Pulmonary artery endothelial cell (primary cell): ENCODE measurements around the gene GATB. TPM values are rescaled to one million over a fixed set of nuclear protein-coding genes. Genes with fewer than 3 reads are reported as not detected.

ENCODE experiments used
- DNase-seq: peaks from one replicate; pipeline ENCODE4 v3.0.0-alpha.2; 2011; ENCODE audit warnings: low read depth, low spot score
- total RNA-seq: library from RNA; depleted of rRNA; stranded (reverse); fragments of >200 nt; gene quantifications from 2 replicates; pipeline ENCODE4 v1.2.3, GENCODE V29; 2014

GATB gene
- total RNA-seq, 1 donor from 2014 or later, result 16.4 TPM

- DNase-seq, result no peak
Observed at GRCh38 chr4:151700566-151701316, 60.1 kb downstream of the GATB start.

GRCh38 chr4:151698213-151698612 is 62.6 kb downstream of the GATB start:
- no peak for DNase-seq

DNA sequence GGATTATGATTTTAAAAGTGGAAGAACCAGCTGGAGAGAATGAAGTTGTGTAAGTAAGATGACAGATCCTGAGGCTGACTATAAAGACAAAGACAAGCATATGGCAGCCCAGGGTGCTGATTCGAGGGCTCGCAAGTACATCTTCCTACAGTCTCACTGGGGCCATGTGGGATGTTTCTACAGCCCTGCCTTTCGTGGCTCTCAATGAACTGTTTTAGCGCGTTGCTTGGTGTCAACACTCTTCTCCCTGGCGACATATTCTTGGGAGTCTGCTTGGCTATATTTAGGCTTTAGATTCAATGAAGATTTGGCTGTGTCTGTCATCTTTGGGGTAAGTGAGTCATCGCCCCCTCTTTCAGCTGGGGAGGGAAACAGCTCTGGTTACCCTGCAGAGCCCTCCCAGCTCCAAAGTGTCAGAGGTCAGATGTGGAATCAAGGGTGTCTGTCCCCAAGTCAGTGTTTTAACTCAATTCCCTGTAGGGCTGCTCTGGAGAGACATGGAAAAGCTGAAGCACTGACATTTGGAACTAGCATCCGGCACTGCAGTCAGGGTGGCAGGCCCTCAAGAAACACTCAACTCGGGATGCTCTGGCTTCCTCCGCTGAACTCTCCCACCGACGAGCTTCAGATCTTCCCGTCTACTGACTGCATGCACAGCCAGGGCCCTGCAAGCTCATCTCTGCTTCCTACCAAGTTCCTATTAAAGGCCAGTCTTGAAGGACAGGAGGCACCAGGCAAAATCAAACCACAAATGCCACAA is 65.7 kb downstream of the GATB start:
- no peak for DNase-seq

DNA sequence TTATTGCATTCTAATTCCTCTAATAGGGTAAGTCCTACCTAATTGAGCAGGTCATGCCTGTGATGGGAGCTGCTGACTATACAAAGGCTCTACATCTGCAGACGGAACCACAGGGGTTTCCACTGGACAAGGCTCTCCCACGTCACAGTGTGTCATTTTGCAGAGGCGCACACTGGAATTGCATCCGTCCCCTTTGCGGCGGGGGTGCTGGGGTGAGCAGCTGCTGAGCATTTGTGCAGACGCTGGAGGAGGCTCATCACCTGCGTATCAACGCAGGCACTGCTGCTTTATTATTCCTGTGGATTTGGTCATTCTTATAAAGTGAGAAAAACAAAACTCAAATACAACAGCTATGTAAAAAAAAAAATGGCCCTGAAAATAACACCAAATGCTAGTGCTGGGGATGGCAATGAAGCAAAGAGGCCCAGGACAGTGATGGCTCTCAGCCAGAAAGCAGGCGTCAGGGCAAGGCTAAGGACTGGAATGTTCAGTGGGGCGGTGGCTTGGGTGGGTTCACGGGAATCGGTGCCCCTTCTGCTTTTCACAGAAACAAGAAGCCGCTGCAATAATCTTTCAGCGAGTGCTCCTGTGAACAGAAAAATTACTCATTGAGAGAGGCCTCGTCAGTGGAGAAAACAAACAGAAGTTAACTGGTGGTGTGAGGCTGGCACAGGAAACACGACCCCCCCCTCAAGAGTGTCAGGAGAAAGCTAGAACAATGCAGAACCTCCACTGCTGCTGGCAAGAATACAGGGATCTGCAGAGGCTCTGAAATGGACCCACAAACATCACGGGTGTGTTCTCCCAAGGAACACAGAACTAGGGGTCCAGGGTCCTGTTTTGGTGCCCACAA is 67.8 kb downstream of the GATB start:
- no peak for DNase-seq

DNA sequence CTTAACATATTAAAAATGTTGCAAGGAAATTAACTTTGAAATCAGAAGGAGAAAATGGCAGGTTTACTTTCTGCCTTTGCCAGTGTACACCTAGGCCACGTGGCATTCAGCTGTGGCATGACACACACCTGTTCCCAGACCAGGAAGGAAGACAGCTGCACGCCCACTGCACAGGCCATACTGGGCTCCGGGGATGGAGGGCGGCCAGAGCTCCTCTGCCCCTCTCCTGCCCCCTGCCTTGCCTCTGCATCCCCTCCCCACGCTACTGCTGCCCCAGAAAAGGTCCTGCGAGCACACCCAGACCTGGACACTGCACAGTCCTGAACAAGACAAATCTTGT is 68.4 kb downstream of the GATB start:
- no peak for DNase-seq

DNA sequence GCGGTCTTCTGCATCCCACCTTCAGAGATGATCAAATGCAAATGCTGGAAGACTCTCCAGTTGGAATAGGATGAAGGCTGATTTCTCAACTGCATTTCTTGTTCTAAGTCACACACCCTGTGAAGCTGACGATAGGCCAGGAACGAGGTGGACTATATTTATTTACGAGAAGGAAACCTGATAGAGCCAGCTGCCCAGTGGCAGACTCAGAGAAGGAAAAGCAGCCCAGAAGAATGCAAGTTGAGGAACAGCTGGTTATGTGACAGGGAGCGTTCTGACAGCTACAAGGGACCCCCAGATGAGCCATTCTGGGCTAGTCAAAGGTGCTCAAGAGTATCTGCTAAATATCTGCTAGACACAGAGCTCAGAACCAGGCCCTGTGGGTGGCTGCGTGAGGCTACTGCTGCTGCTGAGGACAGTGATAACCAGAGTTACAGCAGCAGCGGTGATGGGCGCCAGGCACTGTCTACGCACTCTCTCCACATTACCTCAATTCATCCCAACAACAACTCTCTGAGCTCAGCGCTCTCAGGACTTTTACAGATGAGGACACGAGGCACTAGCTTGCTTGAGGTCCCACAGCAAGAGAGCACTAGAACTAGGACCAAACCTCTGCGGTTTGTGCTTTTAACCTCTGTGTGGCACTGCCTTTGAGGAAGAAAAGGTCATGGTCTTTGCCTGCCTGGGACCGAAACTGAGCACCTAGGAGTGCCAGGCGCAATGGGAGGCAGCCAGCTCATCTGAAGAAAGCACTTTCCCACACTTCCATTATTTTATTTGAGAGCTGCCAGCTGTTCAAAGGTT is 69.0 kb downstream of the GATB start:
- DNase-seq, result no peak

DNA sequence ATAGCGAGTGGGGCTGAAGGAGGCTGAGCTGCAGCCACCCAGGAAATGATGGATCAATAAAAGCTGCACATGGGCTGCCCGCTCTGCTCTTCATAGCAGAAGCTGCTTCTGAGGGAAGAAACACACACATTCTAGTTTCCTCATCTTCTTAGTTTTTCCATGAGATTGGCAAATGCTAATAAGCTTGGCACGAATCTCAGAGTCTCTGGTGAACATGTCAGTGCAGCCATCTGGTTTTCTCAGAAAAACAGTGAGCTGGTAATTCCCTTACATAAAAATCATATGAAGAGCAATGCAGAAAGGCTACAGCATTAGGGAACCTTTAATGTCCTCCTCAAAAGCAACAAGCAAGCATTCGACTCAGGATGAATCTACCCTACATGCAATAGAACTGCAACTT is 69.9 kb downstream of the GATB start:
- no peak for DNase-seq

- DNase-seq, result no peak
Observed at GRCh38 chr4:151690164-151690870, 70.5 kb downstream of the GATB start.

DNA sequence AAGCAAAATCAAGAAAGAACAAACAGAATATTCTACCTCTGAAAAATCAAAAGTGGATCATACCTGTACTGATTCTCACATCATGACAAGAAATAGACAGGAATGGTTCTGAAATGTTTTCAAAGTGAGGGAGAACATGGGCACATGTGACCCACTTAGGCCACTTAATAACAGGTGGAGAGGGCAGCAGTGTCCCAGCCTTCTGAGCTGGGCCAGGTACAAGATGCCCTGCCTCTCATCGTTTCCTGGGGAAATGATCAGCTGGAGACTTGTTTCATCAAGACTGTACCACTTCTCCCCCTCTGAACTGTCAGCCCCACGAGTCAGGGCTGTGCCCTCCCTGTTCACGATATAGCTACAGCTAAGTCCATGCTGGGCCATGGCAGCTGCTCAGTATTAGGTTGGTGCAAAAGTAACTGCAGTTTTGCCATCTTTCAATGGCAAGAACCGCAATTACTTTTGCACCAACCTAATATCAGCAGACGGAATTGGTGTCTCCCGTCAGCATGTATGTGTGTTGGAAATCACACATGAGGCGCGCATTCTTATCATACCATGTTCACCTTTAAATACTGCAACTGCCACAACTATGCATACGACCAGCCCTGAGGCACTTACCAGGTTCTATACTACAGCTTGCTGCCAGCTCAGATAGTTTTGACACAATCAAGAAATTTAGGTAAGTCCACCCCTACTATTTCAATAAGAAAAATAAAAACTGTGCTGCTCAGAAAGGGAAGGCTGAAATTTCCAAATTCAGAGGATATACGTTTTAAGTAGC is 71.4 kb downstream of the GATB start:
- no peak for DNase-seq

DNA sequence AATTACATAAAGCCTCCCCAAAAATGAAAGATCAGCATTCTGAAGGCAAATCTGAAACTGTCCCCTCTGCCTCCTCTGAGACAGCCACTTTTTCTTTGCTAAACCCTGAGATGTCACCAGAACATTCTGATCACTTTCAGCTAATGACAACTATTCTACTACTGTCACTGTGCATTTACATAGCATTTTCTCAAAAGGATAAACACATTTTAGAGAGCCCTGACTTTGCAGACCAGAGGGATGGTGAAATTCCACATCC is 72.1 kb downstream of the GATB start:
- no peak for DNase-seq

GRCh38 chr4:151688003-151688784 is 72.6 kb downstream of the GATB start:
- DNase-seq, result no peak

- DNase-seq, result no peak
Observed at GRCh38 chr4:151687021-151687640, 73.7 kb downstream of the GATB start.

DNA sequence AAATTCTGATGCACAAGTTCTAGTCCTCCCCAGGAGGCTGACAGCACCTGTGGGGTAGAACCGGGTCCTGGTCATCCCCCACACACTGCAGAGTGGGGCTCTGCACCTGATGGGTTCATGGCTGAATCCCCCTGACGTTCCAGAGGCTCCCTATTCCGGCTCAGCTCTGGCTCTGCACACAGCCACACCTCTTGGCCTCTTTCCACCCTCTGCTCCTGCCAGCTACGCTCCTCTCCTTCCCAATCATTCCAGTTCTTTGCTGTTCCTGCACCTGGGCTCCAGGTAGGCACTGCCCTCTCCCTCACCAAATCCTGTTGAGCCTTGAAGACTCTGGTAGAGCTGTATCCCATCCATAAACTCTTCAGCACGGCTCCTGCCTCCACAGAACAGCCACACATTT is 75.5 kb downstream of the GATB start:
- DNase-seq, result no peak

GRCh38 chr4:151681085-151681484 is 79.7 kb downstream of the GATB start:
- no peak for DNase-seq

DNA sequence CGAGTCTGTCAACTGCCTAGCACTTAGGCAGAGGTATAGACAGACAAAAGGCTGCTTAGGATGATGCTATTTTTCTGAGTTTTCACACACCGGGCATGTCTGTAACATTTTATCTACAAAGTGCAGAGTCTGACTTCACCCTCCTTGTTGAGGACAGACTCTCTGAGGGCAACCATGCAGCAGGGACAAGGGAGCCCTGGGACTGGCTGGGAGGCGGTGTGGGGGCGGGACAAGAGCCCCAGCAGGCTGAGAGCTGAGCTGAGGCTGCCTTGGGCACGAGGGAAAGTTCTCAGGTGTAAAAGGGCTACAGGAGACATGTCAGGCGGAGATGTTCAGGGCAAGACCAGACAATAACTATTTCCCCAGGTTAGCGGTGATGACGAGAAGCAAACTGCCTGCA is 81.6 kb downstream of the GATB start:
- DNase-seq, result no peak

DNA sequence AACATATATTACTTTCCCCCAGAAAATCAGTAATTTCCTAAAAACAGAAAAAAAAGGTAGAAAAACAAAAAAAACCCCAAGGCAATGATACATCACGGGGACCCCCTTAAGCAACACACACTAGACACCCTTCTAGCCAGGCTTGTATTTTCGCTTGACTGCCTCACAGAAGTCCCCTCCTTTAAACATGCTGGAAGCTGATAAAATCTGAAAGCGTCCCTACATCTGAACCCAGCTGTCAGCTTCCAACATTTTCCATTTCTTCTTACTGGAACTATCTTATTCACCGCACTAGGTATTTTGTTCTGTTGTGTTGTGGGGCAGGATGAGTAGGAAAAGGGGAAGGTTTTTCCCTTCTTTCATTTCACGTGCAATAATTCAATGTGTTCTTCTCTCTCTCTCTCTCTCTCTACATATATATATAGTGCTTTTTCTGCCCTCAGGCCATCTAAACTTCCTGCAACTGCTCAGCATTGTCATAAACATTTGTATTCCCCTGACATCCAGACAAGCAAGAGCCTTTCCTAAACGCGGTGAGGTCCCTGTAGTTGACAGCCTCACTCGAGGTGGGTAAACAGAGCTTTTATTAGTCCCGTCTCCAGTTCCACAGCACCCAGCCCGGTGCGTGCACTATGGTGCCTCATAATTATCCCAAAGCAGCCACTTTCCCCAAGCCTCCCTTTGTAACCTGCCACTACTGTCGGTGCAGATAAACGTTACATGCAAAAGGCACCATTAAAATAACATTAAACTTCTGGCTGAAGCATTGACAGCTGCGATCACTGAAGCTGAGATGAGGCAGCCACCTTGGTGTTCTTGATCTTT is 82.5 kb downstream of the GATB start:
- DNase-seq, result no peak

DNA sequence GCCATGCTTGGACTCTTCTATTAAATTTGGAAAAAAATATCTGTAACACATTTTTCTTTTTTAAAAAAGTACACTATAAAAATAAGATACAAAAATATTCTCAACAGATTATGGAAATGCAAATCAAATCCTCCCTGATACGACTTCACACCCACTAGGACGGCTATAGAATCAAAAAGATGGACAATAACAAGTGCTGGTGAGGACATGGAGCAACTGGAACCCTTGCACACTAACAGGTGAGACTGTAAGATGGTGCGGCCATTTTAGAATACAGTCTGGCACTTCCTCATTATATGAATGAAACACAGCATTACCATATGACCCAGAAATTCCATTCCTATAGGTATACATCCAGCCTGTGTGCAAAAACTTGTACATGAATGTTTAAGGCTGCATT is 83.6 kb downstream of the GATB start:
- no peak for DNase-seq

GRCh38 chr4:151676301-151676700 is 84.5 kb downstream of the GATB start:
- no peak for DNase-seq
